WI38 (cell line): Measurements from ENCODE around the gene ZNF525.

Experiments used
- H3K4me3 ChIP-seq: 2 replicates; pipeline ENCODE4 v1.5.1; 2011; ENCODE audit warnings: low read depth, mild to moderate bottlenecking, control low read depth, low read length
- TF ChIP-seq, protein P1 (sequence below): IDR thresholded peaks from 2 replicates; pipeline ENCODE4 v1.5.1; 2012; ENCODE audit warnings: low read depth, mild to moderate bottlenecking, control low read depth, low read length

ZNF525 gene

DNA sequence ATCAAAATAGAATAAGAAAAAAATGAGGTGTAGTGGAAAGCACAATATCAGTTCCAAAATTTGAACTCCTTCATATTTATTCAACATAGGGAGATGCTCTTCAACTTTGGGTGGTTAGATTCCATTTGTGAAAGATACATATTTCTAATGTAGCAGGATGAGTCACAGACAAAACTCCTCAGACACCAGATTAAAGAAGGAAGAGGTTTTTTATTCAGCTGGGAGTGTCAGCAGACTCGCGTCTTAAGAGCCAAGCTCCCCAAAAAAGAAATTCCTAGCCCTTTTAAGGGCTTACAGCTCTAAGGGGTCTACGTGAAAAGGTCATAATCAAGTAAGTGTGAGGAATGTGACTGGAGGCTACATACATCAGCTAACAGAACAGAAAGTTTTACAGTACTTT is 22.7 kb downstream of the ZNF525 start:
- no peak overlapping the region for H3K4me3 ChIP-seq
- TF ChIP-seq, protein P1, sequence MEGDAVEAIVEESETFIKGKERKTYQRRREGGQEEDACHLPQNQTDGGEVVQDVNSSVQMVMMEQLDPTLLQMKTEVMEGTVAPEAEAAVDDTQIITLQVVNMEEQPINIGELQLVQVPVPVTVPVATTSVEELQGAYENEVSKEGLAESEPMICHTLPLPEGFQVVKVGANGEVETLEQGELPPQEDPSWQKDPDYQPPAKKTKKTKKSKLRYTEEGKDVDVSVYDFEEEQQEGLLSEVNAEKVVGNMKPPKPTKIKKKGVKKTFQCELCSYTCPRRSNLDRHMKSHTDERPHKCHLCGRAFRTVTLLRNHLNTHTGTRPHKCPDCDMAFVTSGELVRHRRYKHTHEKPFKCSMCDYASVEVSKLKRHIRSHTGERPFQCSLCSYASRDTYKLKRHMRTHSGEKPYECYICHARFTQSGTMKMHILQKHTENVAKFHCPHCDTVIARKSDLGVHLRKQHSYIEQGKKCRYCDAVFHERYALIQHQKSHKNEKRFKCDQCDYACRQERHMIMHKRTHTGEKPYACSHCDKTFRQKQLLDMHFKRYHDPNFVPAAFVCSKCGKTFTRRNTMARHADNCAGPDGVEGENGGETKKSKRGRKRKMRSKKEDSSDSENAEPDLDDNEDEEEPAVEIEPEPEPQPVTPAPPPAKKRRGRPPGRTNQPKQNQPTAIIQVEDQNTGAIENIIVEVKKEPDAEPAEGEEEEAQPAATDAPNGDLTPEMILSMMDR, result no peak

DNA sequence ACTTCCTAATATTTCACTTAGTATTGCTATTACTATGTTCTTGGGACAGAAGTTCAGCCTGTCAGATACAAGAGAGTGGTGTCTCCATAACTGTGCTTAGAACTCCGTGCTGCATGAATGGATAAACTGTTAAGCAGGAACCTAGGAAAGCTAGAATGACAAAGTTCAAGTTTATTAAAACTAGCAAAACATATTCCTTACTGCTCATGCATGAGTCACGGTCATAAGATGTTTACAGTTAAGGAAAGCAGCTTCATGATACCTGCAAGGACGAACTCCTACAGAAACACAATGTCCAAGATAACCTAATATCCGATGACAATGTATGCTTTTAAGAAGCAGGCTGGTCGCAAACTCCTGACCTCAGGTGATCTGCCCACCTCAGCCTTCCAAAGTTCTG is 23.4 kb downstream of the ZNF525 start:
- H3K4me3 ChIP-seq, result no peak overlapping the region
- TF ChIP-seq, protein P1, result no peak

DNA sequence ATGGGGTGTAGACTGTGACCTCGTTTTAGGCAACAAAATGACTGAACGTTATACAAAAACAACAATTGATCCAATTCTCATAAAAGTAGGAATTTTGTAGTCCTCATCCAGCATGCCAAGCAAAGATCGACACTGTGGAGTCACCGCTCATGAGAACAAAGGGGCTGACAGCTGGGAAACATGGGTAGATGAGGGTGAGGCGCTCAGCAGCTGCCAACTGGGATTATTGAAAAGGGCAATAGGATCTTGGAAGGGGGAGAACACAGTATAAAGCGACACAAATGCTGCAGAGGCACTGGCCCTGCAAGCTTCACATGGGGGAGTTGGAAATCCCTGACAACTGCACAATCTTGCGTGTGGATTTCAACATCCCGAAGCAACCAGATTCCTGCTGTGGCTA is 24.1 kb downstream of the ZNF525 start:
- TF ChIP-seq, protein P1, result no peak
- no peak overlapping the region for H3K4me3 ChIP-seq

DNA sequence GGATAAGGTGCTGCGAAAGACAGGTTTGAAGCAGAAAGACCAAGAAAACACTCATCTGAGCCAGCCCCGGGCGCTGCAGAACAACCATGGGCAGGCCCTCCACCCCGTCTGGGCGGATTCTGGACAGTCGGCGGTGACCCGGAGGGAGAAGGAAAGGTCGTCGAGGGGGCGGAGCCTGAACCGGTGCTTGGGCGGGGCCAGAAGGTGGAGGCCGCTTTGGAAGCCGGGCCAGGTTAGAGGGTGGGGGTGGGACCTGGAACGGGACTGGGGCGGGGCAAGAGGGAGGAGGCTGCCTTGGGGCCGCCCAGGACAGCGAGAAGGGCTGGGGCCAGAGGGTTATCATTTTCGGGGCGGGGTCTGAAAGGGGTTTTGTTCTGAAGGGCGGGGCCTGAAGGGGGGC is 24.5 kb downstream of the ZNF525 start:
- TF ChIP-seq, protein P1, result no peak
- H3K4me3 ChIP-seq, result no peak overlapping the region

DNA sequence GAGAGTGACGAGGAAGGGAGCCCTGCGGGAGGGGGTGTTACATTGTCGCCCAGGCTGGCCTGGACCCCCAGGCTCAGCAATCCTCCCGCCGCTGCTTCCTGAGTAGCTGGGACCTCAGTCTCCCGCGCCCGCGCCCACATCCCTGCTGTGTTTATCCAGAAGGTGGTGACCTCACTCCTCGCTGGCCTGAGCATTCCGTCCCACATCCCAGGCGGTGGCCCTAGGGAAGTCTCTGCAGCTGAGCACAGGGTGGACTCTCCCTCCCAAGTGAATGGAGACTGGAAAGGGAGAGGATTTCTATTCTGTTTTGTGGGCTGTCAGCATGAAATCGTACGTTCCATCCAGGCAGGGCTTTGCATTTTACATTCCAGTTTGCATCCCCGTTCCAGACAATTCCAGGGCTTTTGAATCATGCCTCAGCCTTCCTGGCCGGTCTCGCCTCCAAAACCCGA is 29.0 kb downstream of the ZNF525 start:
- H3K4me3 ChIP-seq, result peak overlapping the region; percentile 70
- TF ChIP-seq, protein P1, result no peak

DNA sequence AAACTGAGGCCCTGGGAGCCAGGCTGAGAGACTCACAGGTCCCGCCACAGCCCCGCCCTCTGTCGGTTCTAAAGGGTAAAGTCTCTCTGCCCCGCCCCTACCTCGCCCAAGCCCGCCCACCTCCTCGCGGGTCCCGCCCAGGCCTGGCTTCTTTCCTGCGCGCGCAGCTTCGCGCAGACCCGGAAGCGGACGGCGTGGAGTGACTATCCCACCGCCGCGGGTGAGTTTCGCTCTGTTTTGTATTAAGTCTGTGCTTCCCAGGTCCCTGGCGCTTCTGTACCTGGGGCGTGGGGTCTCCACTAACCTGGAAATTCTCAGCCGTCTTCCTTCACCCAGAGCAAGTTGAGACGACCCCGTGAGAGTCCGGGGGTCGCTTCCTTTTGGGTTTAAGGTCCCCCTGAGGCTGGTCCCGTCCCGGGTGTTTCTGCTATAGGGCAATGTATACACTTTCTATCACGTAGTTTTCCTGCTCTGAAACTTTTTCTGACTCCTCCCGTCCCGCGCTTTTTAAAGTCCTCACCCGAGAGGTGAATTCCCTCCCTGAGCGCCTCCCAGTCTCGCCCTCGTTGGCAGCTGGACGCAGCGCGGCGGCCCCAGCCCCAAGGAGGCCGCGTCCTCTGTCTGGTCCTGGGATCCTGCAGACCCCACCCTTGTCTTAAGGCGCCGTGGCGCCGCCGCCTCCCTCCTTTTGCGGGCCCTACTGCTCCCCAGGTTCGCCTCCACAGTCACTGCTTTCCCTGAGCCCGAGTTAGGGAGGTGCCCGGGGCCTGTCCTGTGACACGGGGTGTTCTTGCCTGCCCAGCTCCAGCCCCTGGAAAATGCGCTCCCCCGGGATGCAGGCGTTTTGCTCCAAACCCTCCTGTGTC is 29.7 kb downstream of the ZNF525 start, which contains the start of gene ZNF765:
Gene ZNF765 (plus strand): TSS at position 176 of the 866 bp plus-strand sequence. CDS start 2,867 bp downstream, outside the sequence.
- H3K4me3 ChIP-seq, result peak within 1 kb of the TSS; percentile 70
- TF ChIP-seq, protein P1, result 0 out of 2 replicates have a peak, but pooled peaks have one; percentile 19

DNA sequence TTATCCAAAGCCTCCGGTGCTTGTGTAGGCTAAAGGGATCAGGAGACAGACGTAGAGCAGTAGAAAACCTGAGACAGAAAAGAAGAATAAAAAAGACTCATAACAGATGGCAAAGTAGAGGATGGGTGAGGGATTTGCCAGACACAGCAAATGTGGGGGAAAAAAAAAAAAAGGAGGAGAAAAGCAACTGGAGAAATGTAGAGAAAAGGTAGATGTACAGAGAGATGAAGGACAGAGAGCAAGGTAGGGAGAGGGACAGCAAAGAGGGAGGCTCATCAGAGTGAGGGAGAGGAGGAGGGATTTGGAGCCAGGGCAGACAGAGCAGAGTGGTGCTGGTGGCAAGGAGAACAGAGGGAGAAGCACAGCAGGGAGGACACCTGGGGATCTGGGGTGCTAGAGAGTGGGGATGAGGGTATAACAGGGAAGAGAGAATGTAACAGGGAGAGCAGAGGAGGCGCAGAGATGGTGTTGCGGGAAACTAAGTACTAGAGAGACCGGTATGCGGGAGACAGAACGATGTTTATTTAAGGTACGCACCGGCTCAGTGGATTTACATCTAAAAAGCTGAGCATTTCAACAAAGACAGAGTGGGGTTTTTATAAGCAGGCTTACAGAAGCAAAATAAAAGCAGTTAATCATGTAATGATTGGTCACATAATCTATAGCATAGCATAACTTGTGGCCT is 30.5 kb downstream of the ZNF525 start:
- peak overlapping the region; percentile 70 for H3K4me3 ChIP-seq
